ENCODE measurements around the gene NACC2.
"Not testable (repeated sequence)": the region's sequence is repeated elsewhere in the genome, so short reads cannot be mapped to it uniquely, and the experiment has no call there.

Gene NACC2

DNA sequence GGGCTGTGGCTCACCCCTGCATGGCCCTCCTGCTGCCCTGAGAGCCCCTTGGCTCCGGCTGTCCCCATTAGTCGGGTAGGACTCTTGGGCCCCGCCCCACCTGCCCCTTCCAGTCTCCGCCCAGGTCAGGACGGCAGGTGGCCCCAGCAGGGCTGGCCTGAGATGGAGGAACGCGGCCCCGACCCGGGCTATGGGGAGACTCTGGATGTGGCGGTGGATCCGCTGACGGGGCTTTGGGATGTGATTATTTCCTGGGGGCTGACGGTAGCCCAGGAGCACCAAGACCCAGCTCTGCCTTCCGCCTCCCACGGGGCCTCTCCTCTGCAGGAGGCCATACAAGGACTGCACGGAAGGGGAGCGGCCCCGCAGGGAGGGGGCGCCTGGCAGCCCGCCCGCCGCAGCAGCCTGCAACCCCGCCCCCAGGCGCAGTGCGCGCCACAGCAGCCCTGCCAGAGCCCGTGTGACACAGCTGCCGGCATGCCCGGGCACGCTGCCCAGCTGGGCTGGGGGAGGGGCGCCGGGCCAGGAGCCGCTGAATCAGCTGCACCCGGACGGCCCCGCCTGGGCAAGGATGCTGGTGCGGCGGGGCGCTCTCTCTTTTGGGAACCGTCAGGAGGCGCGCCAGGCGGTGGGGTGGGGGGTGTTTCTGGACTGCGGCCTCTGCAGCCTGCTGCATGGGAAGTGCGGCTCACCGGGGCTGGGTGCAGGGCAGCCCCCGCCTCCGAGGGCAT lies 14.4 kb upstream of the NACC2 start:
- DNase-seq: peak; percentile 89

DNA sequence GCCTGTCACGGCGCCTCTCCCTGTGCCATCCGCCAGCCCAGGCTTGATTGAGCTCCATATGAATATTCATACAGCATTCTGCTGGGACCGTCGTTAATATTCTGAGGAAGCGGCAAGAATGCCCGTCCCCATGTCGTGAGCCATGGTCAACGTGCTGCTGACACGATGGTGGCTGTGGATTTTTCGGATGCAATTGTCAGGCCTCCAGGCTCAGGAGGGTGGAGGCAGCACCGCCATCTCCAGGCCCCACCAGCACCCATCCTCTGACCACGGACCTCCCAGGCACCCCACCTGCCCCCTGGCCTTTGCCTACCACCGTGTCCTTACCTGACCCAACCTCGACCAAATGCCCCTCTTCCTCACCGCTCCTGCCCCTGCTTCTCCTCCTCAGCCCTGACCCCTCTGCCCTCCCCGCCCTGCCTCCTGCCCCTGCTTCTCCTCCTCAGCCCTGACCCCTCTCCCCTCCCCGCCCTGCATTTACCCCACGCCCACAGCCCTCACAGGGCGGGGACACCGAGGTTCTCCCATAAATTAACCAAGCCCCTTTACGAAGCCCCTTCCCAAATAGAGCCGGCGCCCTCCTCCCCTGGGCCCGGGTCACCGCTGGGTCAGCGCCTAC lies 13.7 kb upstream of the NACC2 start:
- no peak for DNase-seq

GRCh38 chr9:136107953-136108647 lies 13.0 kb upstream of the NACC2 start:
- no peak for DNase-seq

GRCh38 chr9:136107155-136107952 lies 12.3 kb upstream of the NACC2 start:
- peak; percentile 31 for DNase-seq

GRCh38 chr9:136105398-136106135 lies 10.5 kb upstream of the NACC2 start:
- no peak for DNase-seq

DNA sequence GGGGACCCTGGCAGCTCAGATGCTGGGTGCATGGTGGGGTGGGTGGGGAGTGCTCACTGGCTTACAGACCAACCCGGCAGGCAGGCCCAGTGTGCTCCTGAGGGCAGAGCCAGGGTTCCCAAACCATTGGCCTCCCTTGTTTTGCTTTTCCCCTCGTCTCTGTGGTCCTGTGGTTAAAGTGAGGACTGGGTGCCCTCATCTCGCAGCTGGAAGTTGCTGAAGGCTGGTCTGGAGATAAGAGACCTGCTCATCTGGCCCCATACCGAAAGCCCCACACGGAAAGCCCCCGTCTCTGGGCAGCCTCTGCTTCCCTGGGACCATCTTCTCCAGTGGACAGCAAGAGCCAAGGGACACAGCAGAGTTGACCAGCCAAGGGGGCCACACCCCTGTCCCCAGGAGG lies 9.8 kb upstream of the NACC2 start:
- DNase-seq: no peak

- no peak for DNase-seq
Measured at GRCh38 chr9:136104488-136104800, 9.4 kb upstream of the NACC2 start.

DNA sequence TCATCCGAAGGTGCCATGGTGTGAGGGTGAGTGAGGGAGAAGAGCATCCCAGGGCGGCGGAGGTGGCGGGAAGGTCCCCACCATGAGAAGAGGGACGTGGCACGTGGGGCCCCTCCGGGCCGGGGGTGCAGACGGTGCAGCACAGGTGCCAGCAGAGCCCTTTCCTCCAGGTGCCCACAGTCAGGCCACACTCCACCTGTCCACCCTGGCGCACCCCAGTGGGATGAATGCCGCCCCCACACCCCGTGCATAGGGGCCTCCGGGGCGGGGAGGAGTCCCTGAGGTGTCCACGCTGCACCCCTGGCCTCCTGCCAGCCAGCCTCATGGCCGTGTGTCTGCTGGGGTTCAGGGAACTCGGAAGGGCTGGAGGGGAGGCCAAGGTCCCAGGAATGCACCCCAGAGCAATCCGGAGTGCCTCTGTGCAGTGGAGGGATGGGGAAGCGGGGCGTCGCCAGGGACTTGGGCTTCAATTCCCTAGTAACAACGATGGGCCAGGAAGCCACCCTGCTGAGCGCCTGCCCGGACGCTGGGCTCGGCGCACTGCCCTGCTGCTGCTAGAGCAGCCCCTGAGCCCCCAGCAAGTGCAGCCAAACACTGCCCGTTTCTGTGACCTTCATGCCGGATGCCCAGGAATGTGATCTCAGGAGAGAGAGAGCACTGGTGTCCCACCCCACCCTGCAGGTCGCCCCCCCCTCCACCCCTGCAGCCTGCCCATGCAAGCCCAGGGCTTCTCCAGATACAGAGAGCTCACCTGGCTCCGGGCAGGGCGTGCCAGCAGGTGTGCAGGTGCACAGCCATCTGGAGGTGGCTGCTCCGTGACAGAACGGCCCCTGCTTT lies 8.8 kb upstream of the NACC2 start:
- no peak for DNase-seq

GRCh38 chr9:136101615-136102074 lies 6.6 kb upstream of the NACC2 start:
- DNase-seq: not testable (repeated sequence)

DNA sequence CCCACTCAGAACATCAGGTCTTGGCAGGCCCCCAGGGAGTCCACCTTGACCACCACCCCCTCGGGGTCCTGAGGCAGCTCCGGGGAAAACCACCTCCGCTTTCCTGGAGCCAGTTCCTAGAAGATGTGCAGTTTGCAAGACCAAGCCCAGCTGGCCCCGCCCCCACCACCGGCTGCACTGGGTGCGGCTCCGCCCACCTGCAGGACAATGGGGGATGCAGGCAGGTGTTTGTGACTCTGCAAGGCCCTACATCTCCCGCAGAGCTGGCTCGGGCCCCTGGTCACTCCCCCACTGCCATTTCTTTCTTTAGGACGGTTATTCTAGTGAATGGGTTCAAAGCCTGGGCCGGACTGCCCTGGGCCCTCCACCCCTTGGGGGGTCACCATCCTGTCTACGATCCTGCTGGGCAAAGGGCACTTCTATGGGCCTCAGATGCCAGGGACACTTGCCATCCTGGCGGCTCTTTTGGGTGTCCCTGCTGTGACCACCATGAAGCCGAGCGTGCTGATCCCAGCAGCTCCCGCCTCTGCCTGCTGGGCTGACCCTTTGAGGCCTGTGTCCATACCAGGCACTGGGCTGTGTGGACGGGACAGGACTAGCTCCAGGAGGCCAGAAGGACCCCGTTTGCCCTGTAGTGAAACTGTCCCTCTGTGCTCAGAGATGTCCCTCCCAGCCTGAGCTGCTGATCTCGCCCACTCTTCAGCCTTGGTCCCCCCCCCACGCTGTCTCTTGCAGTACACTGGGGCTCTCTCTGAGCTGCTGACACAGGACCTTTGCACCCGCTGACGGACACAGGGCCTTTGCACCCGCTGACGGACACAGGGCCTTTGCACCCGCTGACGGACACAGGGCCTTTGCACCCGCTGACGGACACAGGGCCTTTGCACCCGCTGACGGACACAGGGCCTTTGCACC lies 5.9 kb upstream of the NACC2 start:
- no peak for DNase-seq

DNA sequence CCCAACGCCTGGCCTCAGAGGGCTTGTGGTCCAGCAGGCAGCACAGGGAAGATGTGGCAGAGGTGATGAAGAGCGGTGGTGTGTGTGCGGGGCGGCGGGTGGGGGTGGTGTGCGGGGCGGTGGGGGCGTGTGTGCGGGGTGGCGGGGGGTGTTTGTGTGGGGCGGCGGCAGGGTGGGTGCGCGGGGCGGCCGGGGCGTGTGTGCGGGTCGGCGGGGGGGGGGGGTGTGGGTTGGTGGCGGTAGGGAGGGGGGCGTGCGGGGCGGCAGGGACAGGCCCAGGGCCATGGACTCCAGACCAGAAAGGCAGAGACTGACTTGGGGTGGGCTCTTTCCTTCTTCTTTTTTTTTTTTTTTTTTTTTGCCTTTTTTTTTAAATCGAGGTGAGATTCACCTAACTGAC lies 4.5 kb upstream of the NACC2 start:
- no peak for DNase-seq

DNA sequence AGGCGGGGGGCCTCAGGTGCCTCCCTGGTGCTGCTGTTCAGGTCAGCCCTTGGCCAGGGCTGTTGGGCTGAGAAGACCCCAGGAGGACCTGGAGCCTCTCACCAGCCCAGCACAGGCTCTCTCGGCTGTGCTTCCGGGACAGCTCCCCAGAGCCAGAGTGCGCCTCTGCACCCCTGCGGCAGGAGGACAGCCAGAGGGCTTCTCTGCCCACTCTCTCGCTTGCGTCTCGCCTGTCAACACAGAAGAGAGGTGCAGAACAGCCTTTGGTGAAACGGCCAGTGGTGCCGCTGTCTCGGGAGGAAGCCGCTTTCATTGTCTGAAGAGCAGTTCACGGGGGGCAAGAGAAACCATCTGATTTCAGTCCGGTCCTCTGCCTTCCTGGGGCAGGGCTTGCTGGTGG lies 3.8 kb upstream of the NACC2 start:
- no peak for DNase-seq

- no peak for DNase-seq
Measured at GRCh38 chr9:136098210-136098609, 3.1 kb upstream of the NACC2 start.

DNA sequence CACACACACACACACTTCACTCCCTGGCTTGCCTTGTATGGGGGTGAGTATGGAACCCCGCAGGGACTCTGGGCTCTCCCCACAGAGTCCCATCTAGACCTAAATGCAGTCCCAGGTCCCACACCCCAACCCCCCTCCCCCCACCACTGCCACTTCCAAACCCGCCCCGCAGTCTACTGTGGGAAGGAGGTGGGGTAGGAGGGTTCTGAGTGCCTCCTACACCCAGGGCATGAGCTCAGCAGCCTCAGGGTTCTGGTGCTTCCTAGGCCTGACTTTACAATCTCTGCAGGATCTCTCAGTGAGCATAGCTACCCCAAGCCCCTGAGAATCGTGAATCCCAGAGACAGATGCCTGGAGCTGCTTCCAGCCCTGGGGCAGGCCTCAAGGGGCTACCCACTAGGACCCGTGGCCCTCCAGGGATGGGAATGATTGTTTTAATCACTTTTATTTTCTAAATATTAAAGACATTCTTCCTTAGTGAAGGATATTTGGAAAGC lies 1.5 kb upstream of the NACC2 start:
- DNase-seq: no peak

- DNase-seq: peak; percentile 60
Measured at GRCh38 chr9:136093995-136094881, 851 bp downstream of the NACC2 start.

DNA sequence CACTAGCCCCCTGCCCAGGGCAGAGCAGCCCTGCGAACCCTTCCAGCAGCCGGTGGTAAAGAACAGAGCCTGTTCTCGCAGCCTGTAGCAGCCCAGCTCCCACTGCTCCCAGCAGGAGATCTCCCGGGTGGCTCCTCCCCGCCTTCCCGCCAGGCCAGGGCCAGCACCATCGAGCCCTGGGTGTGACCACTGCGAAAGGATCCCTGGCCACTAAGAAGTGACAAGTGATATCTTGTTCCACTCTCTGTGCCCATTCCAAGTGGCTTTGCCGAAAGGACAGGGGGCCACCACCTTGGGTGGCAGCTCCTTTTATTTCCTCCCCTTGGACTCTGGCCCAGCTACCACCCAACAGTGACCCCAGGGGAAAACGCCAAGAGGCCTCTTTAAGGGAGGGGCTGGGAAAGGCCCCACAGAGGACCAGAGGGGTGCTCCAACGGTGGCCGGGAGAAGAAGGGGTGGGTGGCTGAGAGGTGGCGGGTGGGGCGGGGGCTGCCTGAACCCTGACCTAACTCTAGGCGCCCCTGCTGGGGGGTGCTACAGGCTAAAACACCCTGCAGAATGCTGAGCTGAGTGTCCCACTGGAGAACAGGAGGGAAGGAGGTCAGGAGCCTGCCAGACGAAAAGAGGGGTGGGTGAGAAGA lies 1.6 kb downstream of the NACC2 start:
- no peak for DNase-seq

- DNase-seq: no peak
Measured at GRCh38 chr9:136092741-136093140, 2.3 kb downstream of the NACC2 start.

- no peak for DNase-seq
Measured at GRCh38 chr9:136092353-136092650, 2.8 kb downstream of the NACC2 start.
